GM12872 (cell line): Measurements from ENCODE around the gene C5orf63.

Experiments
- TF ChIP-seq, protein P1 (sequence below): IDR thresholded peaks from 3 replicates; pipeline ENCODE4 v1.5.1; 2011; ENCODE audit warnings: low read depth, mild to moderate bottlenecking, low read length, moderate library complexity; ENCODE audit not compliant: insufficient read depth

Gene C5orf63

DNA sequence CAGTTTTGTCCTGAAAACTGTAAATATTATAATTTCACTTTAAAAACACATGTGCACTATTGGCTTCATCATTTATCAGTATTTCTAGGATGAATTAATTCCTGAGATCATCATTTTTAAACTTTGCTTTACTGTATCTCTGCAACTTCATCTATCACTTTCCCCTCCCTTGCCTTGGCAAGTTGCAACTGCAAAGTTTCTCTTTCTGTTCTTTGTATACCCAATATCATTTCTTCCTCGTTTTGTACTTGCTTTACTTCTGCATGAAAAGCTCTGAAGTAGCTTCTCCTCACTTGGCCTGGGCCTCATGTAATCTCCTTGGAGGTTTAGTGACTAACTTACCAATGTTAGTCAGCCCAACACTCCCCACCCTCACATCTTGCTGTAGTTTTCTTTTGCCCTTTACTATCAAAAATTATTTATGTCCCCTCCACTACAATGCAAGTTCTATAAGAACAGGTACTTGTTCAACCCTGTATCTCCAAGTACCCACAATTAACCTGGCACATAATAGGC, 12.8 kb downstream of the C5orf63 start:
- TF ChIP-seq, protein P1, sequence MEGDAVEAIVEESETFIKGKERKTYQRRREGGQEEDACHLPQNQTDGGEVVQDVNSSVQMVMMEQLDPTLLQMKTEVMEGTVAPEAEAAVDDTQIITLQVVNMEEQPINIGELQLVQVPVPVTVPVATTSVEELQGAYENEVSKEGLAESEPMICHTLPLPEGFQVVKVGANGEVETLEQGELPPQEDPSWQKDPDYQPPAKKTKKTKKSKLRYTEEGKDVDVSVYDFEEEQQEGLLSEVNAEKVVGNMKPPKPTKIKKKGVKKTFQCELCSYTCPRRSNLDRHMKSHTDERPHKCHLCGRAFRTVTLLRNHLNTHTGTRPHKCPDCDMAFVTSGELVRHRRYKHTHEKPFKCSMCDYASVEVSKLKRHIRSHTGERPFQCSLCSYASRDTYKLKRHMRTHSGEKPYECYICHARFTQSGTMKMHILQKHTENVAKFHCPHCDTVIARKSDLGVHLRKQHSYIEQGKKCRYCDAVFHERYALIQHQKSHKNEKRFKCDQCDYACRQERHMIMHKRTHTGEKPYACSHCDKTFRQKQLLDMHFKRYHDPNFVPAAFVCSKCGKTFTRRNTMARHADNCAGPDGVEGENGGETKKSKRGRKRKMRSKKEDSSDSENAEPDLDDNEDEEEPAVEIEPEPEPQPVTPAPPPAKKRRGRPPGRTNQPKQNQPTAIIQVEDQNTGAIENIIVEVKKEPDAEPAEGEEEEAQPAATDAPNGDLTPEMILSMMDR: no peak

DNA sequence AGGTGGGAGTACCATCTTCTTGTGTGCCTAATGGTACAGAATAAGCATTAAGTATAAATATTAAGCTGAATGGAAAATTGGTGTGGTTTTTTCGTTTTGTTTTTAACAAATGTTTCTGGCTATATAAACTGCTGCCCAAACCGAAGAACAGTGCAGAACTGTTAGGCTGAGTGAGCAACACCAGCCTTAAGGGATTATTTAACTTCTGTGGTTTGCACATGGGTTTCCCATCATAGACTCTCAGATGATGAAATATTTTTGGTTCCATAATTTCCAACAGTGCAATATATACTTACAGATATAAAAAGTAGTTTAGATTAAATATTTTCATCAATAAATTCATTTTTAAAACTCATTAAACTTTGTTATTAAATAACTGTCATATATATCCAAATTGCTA, 16.4 kb downstream of the C5orf63 start:
- TF ChIP-seq, protein P1: no peak

DNA sequence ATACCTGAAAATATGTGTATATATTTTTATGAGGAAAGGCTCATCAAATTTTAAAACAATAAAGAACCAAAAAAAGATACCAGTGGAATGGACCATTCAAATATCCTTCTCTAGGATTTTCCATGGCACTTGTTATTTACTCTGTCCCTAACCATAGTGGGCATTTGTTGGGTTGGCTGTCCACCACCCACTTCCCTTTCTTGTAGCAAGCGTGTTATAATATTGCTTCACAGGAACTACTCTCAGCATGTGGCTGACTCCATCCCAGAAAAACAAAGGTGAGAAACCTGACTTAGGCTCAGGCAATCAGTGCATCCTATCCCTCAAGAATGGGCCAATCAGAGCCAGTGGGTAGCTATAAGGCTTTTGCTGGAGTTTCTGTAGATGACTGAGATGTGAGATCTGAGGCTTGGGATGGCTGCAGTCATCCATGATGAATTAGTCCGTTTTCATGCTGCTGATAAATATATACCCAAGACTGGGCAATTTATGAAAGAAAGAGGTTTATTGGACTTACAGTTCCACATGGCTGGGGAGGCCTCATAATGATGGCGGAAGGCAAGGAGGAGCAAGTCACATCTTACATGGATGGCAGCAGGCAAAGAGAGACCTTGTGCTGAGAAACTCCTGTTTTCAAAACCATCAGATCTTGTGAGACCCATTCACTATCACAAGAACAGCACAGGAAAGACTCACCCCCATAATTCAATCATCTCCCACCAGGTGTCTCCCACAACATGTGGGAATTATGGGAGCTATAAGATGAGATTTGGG, 17.2 kb downstream of the C5orf63 start:
- TF ChIP-seq, protein P1: no peak

DNA sequence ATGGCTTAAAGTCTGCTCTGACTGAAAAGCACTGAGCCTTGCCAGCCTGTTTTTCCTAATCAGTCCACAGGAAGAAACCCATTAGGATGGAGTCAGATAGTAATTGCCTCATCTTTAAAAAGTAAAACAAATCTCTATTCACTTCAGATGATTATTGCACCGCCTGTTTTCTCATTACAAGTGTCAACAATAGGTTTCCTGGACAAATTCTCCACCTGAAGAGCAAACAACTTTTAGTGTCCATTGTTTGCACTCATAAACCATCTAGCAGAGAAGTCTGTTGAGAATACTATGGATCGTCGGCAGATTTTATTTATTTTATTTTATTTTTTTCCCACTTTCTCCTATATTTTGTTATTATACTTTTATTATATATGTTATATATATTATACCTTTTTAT, 20.3 kb downstream of the C5orf63 start:
- TF ChIP-seq, protein P1: no peak

DNA sequence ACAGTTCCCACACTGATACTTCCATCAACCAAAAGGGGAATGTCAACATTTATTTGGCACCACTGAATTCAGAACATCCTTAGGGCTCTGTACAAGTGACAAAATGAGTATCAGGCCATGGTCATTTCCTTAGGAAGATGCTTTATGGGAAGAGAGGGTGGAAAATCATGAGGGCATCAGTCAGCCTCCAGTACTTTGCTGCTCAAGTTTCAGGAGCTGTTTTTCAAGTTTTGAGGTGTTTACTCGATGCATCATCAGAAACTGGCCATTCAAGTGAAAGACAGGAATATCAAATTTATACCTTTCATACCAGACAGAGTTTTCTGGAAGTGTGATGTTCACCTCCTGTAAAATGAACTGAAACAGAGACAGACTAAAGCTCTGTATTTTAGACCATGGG, 21.7 kb downstream of the C5orf63 start:
- TF ChIP-seq, protein P1: no peak

DNA sequence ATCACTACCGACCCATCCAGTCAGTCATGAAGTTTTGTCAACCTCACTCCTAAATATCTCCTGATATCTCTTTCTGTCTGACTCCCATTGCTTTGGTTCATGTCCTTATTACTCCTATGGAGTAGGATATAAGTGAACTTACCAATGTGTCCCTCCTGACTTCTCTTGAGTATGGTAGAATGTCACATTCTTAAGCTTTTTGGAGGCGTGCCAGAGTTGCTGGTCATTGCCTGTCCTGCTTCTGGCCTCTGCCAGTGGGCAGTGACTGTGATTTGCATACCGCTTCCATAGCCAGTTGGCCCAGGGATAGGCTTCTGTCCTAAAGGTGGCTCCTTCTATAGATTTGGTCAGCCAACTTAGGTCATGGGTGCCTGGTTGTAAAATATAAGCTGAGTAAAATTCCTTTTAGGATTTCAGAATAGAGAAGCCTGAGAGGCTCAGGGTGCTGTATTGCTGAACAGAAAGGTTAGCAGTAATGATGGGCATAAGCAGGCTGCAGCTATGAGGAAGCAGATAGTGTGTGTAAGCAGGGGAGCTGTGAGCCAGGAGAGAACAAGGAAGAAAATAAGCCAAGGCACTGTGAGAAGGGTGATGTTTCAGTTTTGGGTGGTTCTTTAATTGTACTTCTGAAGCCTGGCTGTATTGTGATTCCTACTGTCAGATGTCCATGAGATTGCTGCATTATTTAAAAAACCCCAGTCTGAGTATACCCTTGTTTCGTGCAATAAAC, 26.8 kb downstream of the C5orf63 start:
- TF ChIP-seq, protein P1: no peak

DNA sequence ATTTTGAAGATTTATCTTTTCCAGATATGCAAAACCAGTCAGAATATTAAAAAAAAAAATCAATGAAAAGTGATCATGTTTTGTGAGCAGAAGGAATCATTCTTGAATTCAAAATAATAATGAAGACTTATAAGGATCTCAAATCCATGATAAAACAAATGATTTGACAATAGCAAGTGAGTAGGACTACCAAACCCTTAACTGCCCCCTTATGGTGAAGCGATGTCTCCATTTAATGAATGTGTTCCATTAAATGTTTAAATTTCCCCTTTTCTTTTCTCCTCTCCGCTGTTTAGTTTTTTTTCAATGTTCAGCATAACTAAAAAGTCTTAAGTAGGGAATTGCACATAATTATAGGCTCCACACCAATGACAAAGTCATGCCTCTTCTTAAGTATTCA, 30.7 kb downstream of the C5orf63 start:
- TF ChIP-seq, protein P1: no peak
